HEK293T (cell line): ENCODE results near the gene MAGI2.

ENCODE experiments used
- CTCF ChIA-PET: fragments of 350-600 bp; formaldehyde crosslinking; extraction: SDS; loops from one replicate; lab custom pipeline; 2021; ENCODE audit warnings: antibody characterized with exemption, inconsistent platforms; lab: Yijun Ruan, JAX
- POLR2A ChIA-PET: fragments of 350-600 bp; formaldehyde crosslinking; extraction: SDS; loops from one replicate; lab custom pipeline; 2020; ENCODE audit warnings: antibody characterized with exemption, inconsistent platforms; lab: Yijun Ruan, JAX
- DNase-seq: peaks from one replicate; pipeline ENCODE4 v3.0.0; 2012; ENCODE audit warnings: mixed read lengths; ENCODE audit errors: extremely low spot score
- ARNT ChIP-seq: fragments of 450-650 bp; IDR thresholded peaks from 2 replicates; pipeline ENCODE4 v1.6.1; 2017; ENCODE audit warnings: mild to moderate bottlenecking
- BHLHE40 ChIP-seq: fragments of 450-650 bp; IDR thresholded peaks from 2 replicates; pipeline ENCODE4 v1.6.1; 2016; ENCODE audit warnings: mild to moderate bottlenecking, moderate library complexity, borderline replicate concordance
- CTBP1 ChIP-seq: fragments of 450-650 bp; IDR thresholded peaks from 2 replicates; pipeline ENCODE4 v1.6.1; 2016; ENCODE audit warnings: borderline replicate concordance
- ELF4 ChIP-seq: fragments of 450-650 bp; IDR thresholded peaks from 2 replicates; pipeline ENCODE4 v1.6.1; 2017; ENCODE audit warnings: antibody characterized with exemption
- FOXA1 ChIP-seq: fragments of 450-650 bp; IDR thresholded peaks from 2 replicates; pipeline ENCODE4 v1.6.1; 2016; ENCODE audit warnings: mild to moderate bottlenecking
- FOXK2 ChIP-seq: fragments of 450-650 bp; IDR thresholded peaks from 2 replicates; pipeline ENCODE4 v1.6.1; 2016; ENCODE audit warnings: mild to moderate bottlenecking
- FOXM1 ChIP-seq: fragments of 450-650 bp; IDR thresholded peaks from 2 replicates; pipeline ENCODE4 v1.6.1; 2017; ENCODE audit warnings: mild to moderate bottlenecking, borderline replicate concordance
- HDGF ChIP-seq: fragments of 450-650 bp; IDR thresholded peaks from 2 replicates; pipeline ENCODE4 v1.6.1; 2017; ENCODE audit warnings: antibody characterized with exemption, borderline replicate concordance
- L3MBTL2 ChIP-seq: fragments of 450-650 bp; conservative IDR thresholded peaks from 2 replicates; pipeline ENCODE4 v1.6.1; 2016; ENCODE audit warnings: mild to moderate bottlenecking
- LEF1 ChIP-seq: fragments of 450-650 bp; IDR thresholded peaks from 2 replicates; pipeline ENCODE4 v1.6.1; 2017; ENCODE audit warnings: mild to moderate bottlenecking, borderline replicate concordance
- NFRKB ChIP-seq: fragments of 450-650 bp; IDR thresholded peaks from 2 replicates; pipeline ENCODE4 v1.6.1; 2016; ENCODE audit warnings: mild to moderate bottlenecking, moderate library complexity
- SP1 ChIP-seq: fragments of 450-650 bp; IDR thresholded peaks from 2 replicates; pipeline ENCODE4 v1.6.1; 2017
- SUZ12 ChIP-seq: fragments of 450-650 bp; IDR thresholded peaks from 2 replicates; pipeline ENCODE4 v1.6.1; 2016; ENCODE audit warnings: mild to moderate bottlenecking
- TARDBP ChIP-seq: fragments of 450-650 bp; IDR thresholded peaks from 2 replicates; pipeline ENCODE4 v1.6.1; 2016
- ZNF384 ChIP-seq: fragments of 450-650 bp; IDR thresholded peaks from 2 replicates; pipeline ENCODE4 v1.6.1; 2016
- TF ChIP-seq, protein P1 (sequence below): fragments of 450-650 bp; IDR thresholded peaks from 2 replicates; pipeline ENCODE4 v1.6.1; 2016

MAGI2 gene

DNA sequence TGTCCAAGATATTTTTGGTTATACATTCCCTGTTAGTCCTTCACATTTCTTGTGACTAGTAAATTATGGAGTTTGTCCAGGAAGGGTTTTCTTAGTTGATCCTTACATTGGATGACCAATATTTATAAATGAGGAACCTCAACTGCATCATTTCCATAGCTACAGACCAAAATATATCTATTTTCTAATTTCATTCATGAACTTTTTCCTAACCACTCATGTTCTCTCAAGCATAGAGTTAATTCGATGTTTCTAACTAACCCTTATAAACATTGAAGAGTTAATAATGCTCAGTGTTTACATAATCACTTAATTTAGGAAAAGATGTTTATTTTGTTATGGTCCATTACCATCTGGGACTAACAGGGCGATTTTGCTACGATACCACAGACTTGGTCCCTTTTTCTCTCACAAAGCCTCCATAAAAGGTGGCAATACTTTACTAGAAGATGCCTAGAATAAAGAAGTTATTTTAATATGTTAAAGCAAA lies 591.0 kb downstream of the MAGI2 start:
- TF ChIP-seq L3MBTL2 (no peak), NFRKB (no peak), BHLHE40 (no peak)
- ChIA-PET POLR2A (no interaction called here), CTCF (no interaction called here)
- no peak for DNase-seq

GRCh38 chr7:78852951-78853350 lies 600.5 kb downstream of the MAGI2 start:
- CTCF ChIA-PET = no interaction called here
- POLR2A ChIA-PET = no interaction called here
- TF ChIP-seq HDGF = no peak
- TF ChIP-seq FOXA1 = no peak
- TF ChIP-seq CTBP1 = no peak
- TF ChIP-seq ZNF384 = peak; percentile 35; the same call in 1 of the 2 replicates
- DNase-seq = no peak

- POLR2A ChIA-PET = no interaction called here
- TF ChIP-seq FOXA1 (no peak), L3MBTL2 (no peak), TARDBP (no peak), SUZ12 (no peak), NFRKB (no peak), FOXK2 (no peak), FOXM1 (no peak), ELF4 (no peak), SP1 (no peak), BHLHE40 (no peak)
- TF ChIP-seq, protein P1, sequence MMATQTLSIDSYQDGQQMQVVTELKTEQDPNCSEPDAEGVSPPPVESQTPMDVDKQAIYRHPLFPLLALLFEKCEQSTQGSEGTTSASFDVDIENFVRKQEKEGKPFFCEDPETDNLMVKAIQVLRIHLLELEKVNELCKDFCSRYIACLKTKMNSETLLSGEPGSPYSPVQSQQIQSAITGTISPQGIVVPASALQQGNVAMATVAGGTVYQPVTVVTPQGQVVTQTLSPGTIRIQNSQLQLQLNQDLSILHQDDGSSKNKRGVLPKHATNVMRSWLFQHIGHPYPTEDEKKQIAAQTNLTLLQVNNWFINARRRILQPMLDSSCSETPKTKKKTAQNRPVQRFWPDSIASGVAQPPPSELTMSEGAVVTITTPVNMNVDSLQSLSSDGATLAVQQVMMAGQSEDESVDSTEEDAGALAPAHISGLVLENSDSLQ = no peak
- CTCF ChIA-PET = no interaction called here
Measured at GRCh38 chr7:78850093-78850740, 603.2 kb downstream of the MAGI2 start.

GRCh38 chr7:78845155-78845554 lies 608.3 kb downstream of the MAGI2 start:
- TF ChIP-seq, protein P1 = no peak
- no peak for TF ChIP-seq BHLHE40
- TF ChIP-seq ARNT = no peak
- no peak for TF ChIP-seq TARDBP
- TF ChIP-seq CTBP1 = no peak
- no peak for TF ChIP-seq L3MBTL2
- no peak for TF ChIP-seq FOXK2
- no peak for TF ChIP-seq HDGF
- no peak for TF ChIP-seq FOXM1
- TF ChIP-seq FOXA1 = no peak
- no peak for TF ChIP-seq SP1
- TF ChIP-seq LEF1 = no peak
- TF ChIP-seq NFRKB = no peak
- TF ChIP-seq ELF4 = no peak
- ChIA-PET POLR2A (no interaction called here), CTCF (no interaction called here)
- no peak for DNase-seq

More at GRCh38 chr7:78850093-78850740, 603.2 kb downstream of the MAGI2 start:
- DNase-seq = no peak

DNA sequence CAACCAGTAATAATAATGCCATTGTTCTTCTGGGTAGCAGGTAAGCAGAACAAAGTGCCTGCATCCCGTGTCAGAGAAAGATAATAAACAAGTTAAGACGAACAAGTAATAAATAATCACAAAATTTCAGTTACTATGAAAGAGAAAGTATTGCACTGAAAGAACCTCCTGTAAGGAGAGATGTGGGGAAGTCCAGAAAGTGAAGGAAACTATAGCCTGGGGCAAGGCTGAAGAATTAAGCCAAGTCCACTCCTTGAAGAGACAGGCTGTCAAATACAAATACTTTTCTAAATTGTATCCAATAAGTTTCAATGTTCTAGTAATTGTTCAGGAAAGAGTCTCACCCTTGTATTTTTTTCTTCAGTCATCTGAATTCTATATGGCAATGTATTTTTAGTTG lies 611.4 kb downstream of the MAGI2 start:
- POLR2A ChIA-PET = no interaction called here
- TF ChIP-seq SP1 (no peak), FOXM1 (no peak), FOXK2 (no peak), NFRKB (no peak), BHLHE40 (no peak)
- DNase-seq = no peak
- CTCF ChIA-PET = no interaction called here

DNA sequence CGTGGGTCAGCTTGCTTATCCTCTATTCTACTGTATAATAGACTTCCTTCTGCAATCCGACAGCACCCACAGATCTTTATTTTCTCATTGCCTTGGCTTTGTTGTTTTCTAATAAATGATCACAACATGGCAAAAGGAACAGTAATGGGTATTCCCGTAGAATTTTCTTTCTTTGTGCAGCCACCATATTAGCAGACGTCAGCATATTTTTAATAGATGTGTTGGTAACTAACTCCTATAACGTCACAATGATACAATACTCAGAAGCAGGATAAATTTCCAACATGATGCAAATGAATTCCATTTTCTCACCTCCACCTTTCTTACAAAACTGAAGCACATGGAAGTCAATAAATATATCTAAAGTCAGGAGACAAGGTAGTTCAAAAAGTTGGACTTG lies 617.6 kb downstream of the MAGI2 start:
- no peak for DNase-seq
- TF ChIP-seq L3MBTL2 = no peak
- ChIA-PET CTCF (no interaction called here), POLR2A (no interaction called here)

DNA sequence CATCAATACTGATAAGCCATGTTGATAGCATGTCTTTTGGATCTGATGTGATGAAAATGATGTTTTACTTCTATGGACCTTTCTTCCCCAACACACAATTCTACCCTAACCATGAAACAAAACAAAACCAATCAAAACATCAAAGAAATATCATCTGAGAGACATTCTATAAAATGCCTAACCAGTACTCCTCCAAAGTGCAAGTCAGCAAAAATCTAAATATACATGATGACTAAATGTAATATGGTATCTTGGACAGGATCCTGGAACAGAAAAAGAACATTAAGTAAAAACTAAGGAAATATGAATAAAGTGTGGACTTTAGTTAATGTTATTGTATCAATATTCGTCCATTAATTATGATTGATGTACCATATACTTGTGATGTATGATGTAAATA lies 625.1 kb downstream of the MAGI2 start:
- ChIA-PET POLR2A (no interaction called here), CTCF (no interaction called here)
- no peak for DNase-seq
- no peak for TF ChIP-seq SP1
- TF ChIP-seq CTBP1 = no peak
- TF ChIP-seq FOXA1 = no peak
- TF ChIP-seq, protein P1 = no peak
- TF ChIP-seq ARNT = no peak
- no peak for TF ChIP-seq NFRKB
- TF ChIP-seq LEF1 = no peak
- no peak for TF ChIP-seq FOXK2
- TF ChIP-seq BHLHE40 = no peak
- TF ChIP-seq HDGF = no peak
- TF ChIP-seq TARDBP = no peak
- TF ChIP-seq FOXM1 = no peak
- no peak for TF ChIP-seq ZNF384
- TF ChIP-seq ELF4 = no peak
